Lung (tissue), 12 donors: ENCODE measurements around the gene PCDH9. TPM values are rescaled to one million over a fixed set of nuclear protein-coding genes. Genes with fewer than 3 reads are reported as not detected.

Source experiments
- ATAC-seq: fragments of 200-7000 bp; cut with Tn5 transposase; one replicate; pipeline ENCODE4 v1.9.1; 2020; ENCODE audit warnings: moderate number of reproducible peaks; ENCODE audit not compliant: insufficient read depth, low FRiP score
- DNase-seq, 3 donors: peaks; one replicate each; pipeline ENCODE4 v3.0.0-alpha.2; 2013 to 2017
- H3K27ac ChIP-seq, 2 donors: one replicate each; pipeline ENCODE4 v1.5.1; 2013; ENCODE audit warnings: mild to moderate bottlenecking in 2 of 2, moderate library complexity in 2 of 2, control low read depth in 1 of 2, inconsistent platforms in 1 of 2, low read depth in 1 of 2, low read length in 1 of 2
- H3K27me3 ChIP-seq, 3 donors: one replicate each; pipeline ENCODE4 v1.5.1; 2013; ENCODE audit warnings: low read length in 2 of 3; ENCODE audit not compliant: control insufficient read depth in 3 of 3, insufficient read depth in 3 of 3
- H3K36me3 ChIP-seq, 4 donors: one replicate each; pipeline ENCODE4 v1.5.1; 2013; ENCODE audit warnings: low read length in 4 of 4, mild to moderate bottlenecking in 1 of 4, moderate library complexity in 1 of 4; ENCODE audit not compliant: control insufficient read depth in 4 of 4, insufficient read depth in 4 of 4
- H3K4me1 ChIP-seq, 5 donors: one replicate each; pipeline ENCODE4 v1.5.1; 2013; ENCODE audit warnings: low read length in 5 of 5, mild to moderate bottlenecking in 2 of 5, moderate library complexity in 1 of 5; ENCODE audit not compliant: control insufficient read depth in 5 of 5, insufficient read depth in 5 of 5
- H3K4me3 ChIP-seq: one replicate; pipeline ENCODE4 v1.5.1; 2013; ENCODE audit warnings: mild to moderate bottlenecking, control low read depth, moderate library complexity
- H3K9ac ChIP-seq, 2 donors: one replicate each; pipeline ENCODE4 v1.5.1; 2013; ENCODE audit warnings: low read length in 2 of 2, control low read depth in 1 of 2; ENCODE audit not compliant: insufficient read depth in 1 of 2
- H3K9me3 ChIP-seq, 4 donors: one replicate each; pipeline ENCODE4 v1.5.1; 2013; ENCODE audit warnings: low read length in 3 of 4, mild to moderate bottlenecking in 1 of 4, moderate library complexity in 1 of 4; ENCODE audit not compliant: control insufficient read depth in 4 of 4, insufficient read depth in 3 of 4
- WGBS, 2 donors: extraction: QIAGEN DNeasy Blood & Tissue Kit; methylation state at CpG; one replicate each; pipeline ENCODE4 v1.1.7; 2013; 5-methylcytosine and 5-hydroxymethylcytosine counted together
- polyA plus RNA-seq, 2 donors: library from polyadenylated mRNA; stranded (reverse); fragments of 200-250 nt; gene quantifications; one replicate each; pipeline ENCODE4 v1.2.1, GENCODE V29; 2013
- total RNA-seq, 2 donors: library from RNA; depleted of rRNA in 1 of 2; stranded (reverse); fragments of >200 nt in 1 of 2; gene quantifications; one replicate each; pipeline ENCODE4 v1.2.1, GENCODE V29; 2014 to 2021
- TF ChIP-seq, protein P1 (sequence below): IDR thresholded peaks from 2 replicates; pipeline ENCODE4 v1.5.1; 2012; ENCODE audit warnings: mild to moderate bottlenecking; ENCODE audit errors: control extremely low read depth, extremely low read depth
- donor health status: control.
- donor health status: control.
- donor health status: Bipolar disorder and iron deficiency.
- donor health status: healthy.
- donor health status: DM: yes; HTN: yes; CAD: no.

PCDH9 gene
- total and polyA plus RNA-seq, 4 donors = 0.68 to 22.2 (median 4.1) TPM

DNA sequence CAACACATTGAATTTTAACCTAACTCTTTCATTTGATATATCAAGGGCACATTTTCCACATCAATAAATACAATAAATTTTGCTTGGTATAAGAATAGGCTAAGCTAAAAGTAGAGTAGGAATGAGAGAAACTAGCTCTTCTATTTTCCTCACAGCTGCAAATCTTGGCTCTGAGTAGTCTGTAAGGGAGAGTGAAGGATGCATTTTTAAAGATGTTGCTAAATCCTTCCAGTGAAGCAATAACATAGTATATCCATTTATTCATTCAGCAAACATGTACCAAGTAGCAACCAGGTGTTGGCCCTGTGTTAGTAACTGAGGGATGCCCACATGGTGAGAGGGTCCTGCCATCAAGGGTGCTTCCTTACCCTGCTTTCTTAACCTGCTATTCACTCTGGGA is 799.9 kb downstream of the PCDH9 start:
- ATAC-seq (no peak), DNase-seq (peak in 2 of 3 donors; percentile 31 to 61)
- Histone ChIP-seq H3K36me3 (no peaks in the 10 kb centered on the region), H3K9ac (no peak overlapping the region), H3K9me3 (no peaks in the 10 kb centered on the region), H3K4me3 (no peak overlapping the region), H3K27me3 (no peaks in the 10 kb centered on the region), H3K4me1 (no peaks in the 10 kb centered on the region), H3K27ac (no peak overlapping the region)
- TF ChIP-seq, protein P1, sequence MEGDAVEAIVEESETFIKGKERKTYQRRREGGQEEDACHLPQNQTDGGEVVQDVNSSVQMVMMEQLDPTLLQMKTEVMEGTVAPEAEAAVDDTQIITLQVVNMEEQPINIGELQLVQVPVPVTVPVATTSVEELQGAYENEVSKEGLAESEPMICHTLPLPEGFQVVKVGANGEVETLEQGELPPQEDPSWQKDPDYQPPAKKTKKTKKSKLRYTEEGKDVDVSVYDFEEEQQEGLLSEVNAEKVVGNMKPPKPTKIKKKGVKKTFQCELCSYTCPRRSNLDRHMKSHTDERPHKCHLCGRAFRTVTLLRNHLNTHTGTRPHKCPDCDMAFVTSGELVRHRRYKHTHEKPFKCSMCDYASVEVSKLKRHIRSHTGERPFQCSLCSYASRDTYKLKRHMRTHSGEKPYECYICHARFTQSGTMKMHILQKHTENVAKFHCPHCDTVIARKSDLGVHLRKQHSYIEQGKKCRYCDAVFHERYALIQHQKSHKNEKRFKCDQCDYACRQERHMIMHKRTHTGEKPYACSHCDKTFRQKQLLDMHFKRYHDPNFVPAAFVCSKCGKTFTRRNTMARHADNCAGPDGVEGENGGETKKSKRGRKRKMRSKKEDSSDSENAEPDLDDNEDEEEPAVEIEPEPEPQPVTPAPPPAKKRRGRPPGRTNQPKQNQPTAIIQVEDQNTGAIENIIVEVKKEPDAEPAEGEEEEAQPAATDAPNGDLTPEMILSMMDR = no peak

DNA sequence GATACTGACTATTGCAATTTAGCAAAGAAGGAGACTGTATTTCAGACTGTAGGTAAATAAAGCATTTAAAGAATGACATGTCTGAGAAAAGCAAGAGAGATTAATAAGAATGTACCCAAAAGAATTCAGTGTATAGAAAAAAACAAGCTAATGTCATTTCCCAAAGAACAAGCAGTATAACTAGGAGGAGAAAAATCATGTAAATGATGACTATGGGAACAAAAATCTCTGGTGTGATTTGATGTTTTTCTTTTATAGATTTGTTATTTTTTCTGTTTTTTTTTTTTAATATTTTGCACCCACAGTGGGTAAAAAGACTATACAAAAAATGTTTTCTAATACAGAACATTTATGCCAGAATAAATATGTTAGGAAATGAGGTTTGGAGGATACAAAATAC is 801.0 kb downstream of the PCDH9 start:
- DNase-seq (no peak), ATAC-seq (no peak)
- H3K9ac ChIP-seq = no peak overlapping the region
- no peaks in the 10 kb centered on the region for H3K27me3 ChIP-seq
- H3K9me3 ChIP-seq = no peaks in the 10 kb centered on the region
- H3K4me3 ChIP-seq = no peak overlapping the region
- H3K27ac ChIP-seq = no peak overlapping the region
- TF ChIP-seq, protein P1 = no peak
- no peaks in the 10 kb centered on the region for H3K4me1 ChIP-seq
- H3K36me3 ChIP-seq = no peaks in the 10 kb centered on the region

DNA sequence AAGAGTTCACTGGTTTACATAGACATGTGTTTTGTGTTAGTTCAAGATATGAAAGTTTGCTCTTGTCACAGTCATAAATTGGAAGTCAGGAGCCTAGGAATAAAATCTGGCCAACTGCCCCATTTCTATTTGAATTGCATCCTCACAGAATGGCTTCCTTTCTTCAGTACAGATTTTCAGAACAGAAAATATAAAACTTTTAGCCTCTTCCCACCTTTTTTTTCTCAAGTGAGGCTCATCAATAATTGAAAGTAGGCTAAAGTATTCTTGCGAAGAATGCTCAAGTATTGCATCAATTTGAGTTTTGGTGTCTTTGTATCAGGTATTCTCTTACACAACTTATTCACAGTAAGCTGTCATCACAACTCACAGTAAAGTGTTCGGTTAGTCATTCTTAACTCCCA is 802.7 kb downstream of the PCDH9 start:
- Histone ChIP-seq H3K27me3 (no peaks in the 10 kb centered on the region), H3K36me3 (no peaks in the 10 kb centered on the region), H3K4me1 (no peaks in the 10 kb centered on the region), H3K4me3 (no peak overlapping the region), H3K9me3 (no peaks in the 10 kb centered on the region), H3K27ac (no peak overlapping the region), H3K9ac (no peak overlapping the region)
- ATAC-seq (no peak), DNase-seq (no peak)
- TF ChIP-seq, protein P1 = no peak
- WGBS, 2 donors = 91 to 94% methylated on average over 2 of the region's 2 CpGs

DNA sequence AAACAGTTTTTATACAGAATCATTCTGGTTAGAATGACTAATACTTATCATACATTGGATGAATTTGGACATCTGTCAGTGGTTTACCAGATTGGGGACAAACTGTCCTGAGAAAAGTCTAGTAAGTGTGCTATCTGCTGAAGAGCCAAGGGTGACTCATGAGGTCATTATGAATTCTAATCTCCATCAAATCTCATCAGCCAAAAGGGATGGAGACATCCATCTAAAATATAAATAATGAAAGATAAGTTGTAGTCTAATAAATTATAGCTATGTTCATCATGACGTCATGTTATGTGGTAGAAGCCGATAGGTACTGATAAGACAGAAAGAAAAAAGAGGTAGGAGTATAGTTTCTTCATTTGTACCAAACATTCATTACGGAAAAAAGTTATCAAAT is 804.4 kb downstream of the PCDH9 start:
- H3K36me3 ChIP-seq = no peaks in the 10 kb centered on the region
- H3K27me3 ChIP-seq = no peaks in the 10 kb centered on the region
- H3K9ac ChIP-seq = no peak overlapping the region
- no peak overlapping the region for H3K4me3 ChIP-seq
- TF ChIP-seq, protein P1 = no peak
- DNase-seq = no peak
- WGBS, 2 donors = 57 to 62% methylated on average over 3 of the region's 3 CpGs
- no peak overlapping the region for H3K27ac ChIP-seq
- ATAC-seq = no peak
- H3K4me1 ChIP-seq = no peaks in the 10 kb centered on the region
- peaks cover 0 to 3% (median 0%) of the 10 kb centered on the region in 4 donors for H3K9me3 ChIP-seq
